Measurements from ENCODE around the gene CHN2.
"Not testable (repeated sequence)": the region's sequence is repeated elsewhere in the genome, so short reads cannot be mapped to it uniquely, and the experiment has no call there.

The CHN2 gene

GRCh38 chr7:29204491-29205272, 10.1 kb downstream of the CHN2 start:
- no peak for TF ChIP-seq CTCF (IDR thresholded peaks at IDR 0.05; ENCODE audit: insufficient read depth, low read depth, low read length, missing control alignments)
- no peak for DNase-seq (ENCODE audit: low read depth)
- H3K4me3 ChIP-seq (ENCODE audit: low read depth, low read length), result no peak overlapping the region

- TF ChIP-seq CTCF (IDR thresholded peaks at IDR 0.05; ENCODE audit: insufficient read depth, low read depth, low read length, missing control alignments), result no peak
- H3K4me3 ChIP-seq (ENCODE audit: low read depth, low read length), result no peak overlapping the region
- DNase-seq (ENCODE audit: low read depth), result no peak
Measured at GRCh38 chr7:29207162-29207801, 12.7 kb downstream of the CHN2 start.

GRCh38 chr7:29208410-29209250, 14.1 kb downstream of the CHN2 start:
- no peak overlapping the region for H3K4me3 ChIP-seq (ENCODE audit: low read depth, low read length)
- TF ChIP-seq CTCF (IDR thresholded peaks at IDR 0.05; ENCODE audit: insufficient read depth, low read depth, low read length, missing control alignments), result no peak
- no peak for DNase-seq (ENCODE audit: low read depth)

- no peak for DNase-seq (ENCODE audit: low read depth)
- no peak for TF ChIP-seq CTCF (IDR thresholded peaks at IDR 0.05; ENCODE audit: insufficient read depth, low read depth, low read length, missing control alignments)
- no peak overlapping the region for H3K4me3 ChIP-seq (ENCODE audit: low read depth, low read length)
Measured at GRCh38 chr7:29209745-29210144, 15.2 kb downstream of the CHN2 start.

- not testable (repeated sequence) for H3K4me3 ChIP-seq (ENCODE audit: low read depth, low read length); DNase-seq (ENCODE audit: low read depth)
Measured at GRCh38 chr7:29212736-29213135, 18.2 kb downstream of the CHN2 start.

- no peak for DNase-seq (ENCODE audit: low read depth)
- H3K4me3 ChIP-seq (ENCODE audit: low read depth, low read length), result no peak overlapping the region
- TF ChIP-seq CTCF (IDR thresholded peaks at IDR 0.05; ENCODE audit: insufficient read depth, low read depth, low read length, missing control alignments), result no peak
Measured at GRCh38 chr7:29214056-29214455, 19.5 kb downstream of the CHN2 start.

- no peak overlapping the region for H3K4me3 ChIP-seq (ENCODE audit: low read depth, low read length)
- no peak for TF ChIP-seq CTCF (IDR thresholded peaks at IDR 0.05; ENCODE audit: insufficient read depth, low read depth, low read length, missing control alignments)
- no peak for DNase-seq (ENCODE audit: low read depth)
Measured at GRCh38 chr7:29214816-29215215, 20.2 kb downstream of the CHN2 start.

Measured in GM12865 (cell line).